AG20443 (cell line): ENCODE measurements around the gene MSX1.
"Not testable (repeated sequence)": the region's sequence is repeated elsewhere in the genome, so short reads cannot be mapped to it uniquely, and the experiment has no call there.

Experiments used
- DNase-seq: peaks from one replicate; pipeline ENCODE4 v3.0.0; 2012; ENCODE audit warnings: low spot score, mixed read lengths

Gene MSX1

GRCh38 chr4:4859325-4859798 is at the start of gene MSX1:
Gene MSX1, plus strand, starts transcription at chr4:4859665. Its CDS starts 235 bp downstream, at chr4:4859900.
- DNase-seq, result peak; percentile 98

GRCh38 chr4:4810092-4810774 is 49.2 kb upstream of the MSX1 start:
- DNase-seq, result no peak

- no peak for DNase-seq
Observed at GRCh38 chr4:4810778-4811177, 48.7 kb upstream of the MSX1 start.

- no peak for DNase-seq
Observed at GRCh38 chr4:4812145-4812794, 47.2 kb upstream of the MSX1 start.

- peak; percentile 37 for DNase-seq
Observed at GRCh38 chr4:4818415-4819212, 40.9 kb upstream of the MSX1 start.

- no peak for DNase-seq
Observed at GRCh38 chr4:4819213-4819606, 40.3 kb upstream of the MSX1 start.

- no peak for DNase-seq
Observed at GRCh38 chr4:4820261-4820660, 39.2 kb upstream of the MSX1 start.

GRCh38 chr4:4820739-4821138 is 38.7 kb upstream of the MSX1 start:
- DNase-seq, result no peak

- DNase-seq, result no peak
Observed at GRCh38 chr4:4821577-4821976, 37.9 kb upstream of the MSX1 start.

- not testable (repeated sequence) for DNase-seq
Observed at GRCh38 chr4:4822286-4822685, 37.2 kb upstream of the MSX1 start.

GRCh38 chr4:4823621-4824162 is 35.8 kb upstream of the MSX1 start:
- DNase-seq, result no peak

- DNase-seq, result no peak
Observed at GRCh38 chr4:4824232-4824631, 35.2 kb upstream of the MSX1 start.

- DNase-seq, result no peak
Observed at GRCh38 chr4:4825431-4825830, 34.0 kb upstream of the MSX1 start.

- DNase-seq, result no peak
Observed at GRCh38 chr4:4829837-4830236, 29.6 kb upstream of the MSX1 start.

- DNase-seq, result no peak
Observed at GRCh38 chr4:4831266-4831665, 28.2 kb upstream of the MSX1 start.

GRCh38 chr4:4831825-4832224 is 27.6 kb upstream of the MSX1 start:
- no peak for DNase-seq

GRCh38 chr4:4836044-4836443 is 23.4 kb upstream of the MSX1 start:
- DNase-seq, result no peak

GRCh38 chr4:4837316-4837715 is 22.1 kb upstream of the MSX1 start:
- peak; percentile 61 for DNase-seq

GRCh38 chr4:4838051-4838935 is 21.2 kb upstream of the MSX1 start:
- DNase-seq, result peak; percentile 79

GRCh38 chr4:4838936-4839810 is 20.3 kb upstream of the MSX1 start:
- DNase-seq, result no peak

- no peak for DNase-seq
Observed at GRCh38 chr4:4840351-4840750, 19.1 kb upstream of the MSX1 start.
